ENCODE measurements around the gene HOXB4.
A peak's percentile ranks its signal among the peaks of the same experiment; 100 is the strongest.

HOXB4 gene

DNA sequence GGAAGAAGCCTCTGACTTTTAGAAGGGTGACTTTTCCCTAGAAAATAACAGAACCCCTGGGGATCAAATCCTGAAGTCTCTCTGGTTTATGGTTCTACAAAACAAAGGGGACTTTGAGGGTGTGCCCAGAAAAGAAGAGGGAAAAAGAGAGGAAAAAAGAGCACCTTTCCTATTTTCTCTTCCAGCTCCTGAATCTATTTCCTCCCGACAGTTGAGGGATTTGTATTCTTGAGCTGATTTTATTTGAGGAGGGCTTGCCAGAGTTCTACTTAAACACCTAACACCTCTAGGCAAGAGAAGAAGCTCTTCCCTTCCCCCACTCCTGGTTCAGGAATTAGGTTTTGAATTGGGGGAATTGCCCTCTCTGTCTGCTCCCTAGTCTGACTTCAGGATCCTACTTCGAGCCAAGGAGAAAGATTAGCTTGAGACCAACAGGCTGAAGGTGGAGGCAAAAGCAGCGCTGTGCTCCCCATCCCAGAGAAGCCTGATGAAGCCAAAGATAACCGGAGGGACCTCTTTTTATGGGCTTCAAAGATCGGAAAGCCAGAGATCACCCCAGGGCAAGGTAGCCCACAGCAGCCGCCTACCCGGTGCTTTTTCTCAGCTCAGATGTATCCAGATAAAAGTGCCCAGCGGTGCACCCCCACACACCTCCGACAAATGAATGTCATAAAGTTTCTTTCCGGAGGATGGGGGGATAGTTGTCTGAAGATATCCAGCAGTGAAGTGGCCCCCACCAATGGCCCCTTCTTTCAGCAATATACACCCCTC lies 11.1 kb upstream of the HOXB4 start:
- no peak for DNase-seq

DNA sequence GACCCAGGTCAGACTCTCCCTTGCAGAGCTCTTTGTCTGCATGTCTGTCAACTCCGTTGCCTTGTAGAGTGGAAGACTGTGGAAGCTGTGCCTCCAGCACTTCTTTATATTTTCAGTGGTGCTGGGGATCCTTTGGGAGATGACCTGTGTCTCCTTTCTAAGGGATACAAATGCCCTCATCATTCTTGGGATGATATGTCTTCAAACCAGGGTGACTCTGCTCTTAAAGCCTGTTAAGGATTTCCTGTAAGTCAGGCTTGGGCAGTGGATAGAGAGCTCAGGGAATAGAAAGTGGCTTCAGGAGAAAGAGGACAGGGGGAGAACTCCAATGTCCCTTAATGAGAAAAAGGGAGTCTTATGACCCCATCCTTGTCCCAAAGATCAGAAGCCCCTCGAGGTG lies 10.4 kb upstream of the HOXB4 start:
- no peak for DNase-seq

DNA sequence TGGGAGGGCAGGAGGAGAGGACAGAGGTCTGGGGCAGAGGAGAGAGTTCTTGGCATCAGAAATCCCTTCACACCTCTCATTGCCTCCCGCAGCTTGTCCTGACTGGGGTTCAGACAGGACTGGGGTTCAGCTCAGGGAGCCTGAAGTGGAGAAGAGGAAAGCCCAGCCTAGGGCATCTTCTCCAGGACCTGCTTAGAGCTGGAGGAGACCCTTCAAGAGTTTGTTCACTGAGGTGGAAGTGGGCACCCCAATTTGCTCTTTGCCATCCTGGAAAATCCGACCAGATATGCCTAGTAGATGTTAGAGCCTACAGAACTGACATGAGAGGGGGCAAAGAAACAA lies 9.9 kb upstream of the HOXB4 start:
- DNase-seq, result no peak

DNA sequence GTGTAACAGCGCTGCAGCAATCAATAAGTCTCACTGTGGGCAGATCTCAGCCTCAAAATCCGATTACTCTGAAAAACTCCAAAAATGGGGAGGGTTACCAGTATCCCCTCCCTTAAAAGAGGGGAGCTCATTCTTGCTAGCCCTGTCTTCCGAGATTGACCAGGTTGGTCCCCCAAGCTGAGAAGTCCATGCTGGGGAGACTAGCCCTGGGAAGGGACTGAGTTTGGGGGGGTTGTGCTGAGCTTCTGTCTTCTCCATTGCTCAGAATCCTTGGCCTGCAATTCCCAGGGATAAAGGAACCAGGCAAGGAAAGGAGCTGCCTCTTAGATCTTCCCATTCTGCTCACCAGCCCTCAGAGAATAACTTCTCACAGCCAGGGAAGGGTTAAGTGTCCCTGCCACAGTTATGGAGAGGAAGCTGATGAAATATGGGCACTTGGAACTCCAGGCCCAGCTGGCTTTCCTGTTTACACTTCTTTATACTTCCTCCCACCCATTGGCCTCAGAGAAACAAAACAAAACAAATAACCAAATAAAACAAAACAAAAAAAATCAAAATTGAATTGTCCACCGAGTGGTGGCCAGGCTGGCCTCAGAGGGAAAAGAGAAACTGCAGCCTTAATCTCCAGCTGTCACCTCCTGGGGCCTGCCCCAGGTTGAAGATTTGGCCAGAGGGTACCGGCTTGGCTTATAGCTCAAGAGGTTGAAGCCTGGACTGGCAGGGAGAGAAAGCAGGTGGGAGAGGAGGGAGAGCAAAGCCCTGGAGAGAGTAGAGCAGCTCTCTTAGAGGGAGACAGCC lies 9.3 kb upstream of the HOXB4 start:
- DNase-seq, result no peak

DNA sequence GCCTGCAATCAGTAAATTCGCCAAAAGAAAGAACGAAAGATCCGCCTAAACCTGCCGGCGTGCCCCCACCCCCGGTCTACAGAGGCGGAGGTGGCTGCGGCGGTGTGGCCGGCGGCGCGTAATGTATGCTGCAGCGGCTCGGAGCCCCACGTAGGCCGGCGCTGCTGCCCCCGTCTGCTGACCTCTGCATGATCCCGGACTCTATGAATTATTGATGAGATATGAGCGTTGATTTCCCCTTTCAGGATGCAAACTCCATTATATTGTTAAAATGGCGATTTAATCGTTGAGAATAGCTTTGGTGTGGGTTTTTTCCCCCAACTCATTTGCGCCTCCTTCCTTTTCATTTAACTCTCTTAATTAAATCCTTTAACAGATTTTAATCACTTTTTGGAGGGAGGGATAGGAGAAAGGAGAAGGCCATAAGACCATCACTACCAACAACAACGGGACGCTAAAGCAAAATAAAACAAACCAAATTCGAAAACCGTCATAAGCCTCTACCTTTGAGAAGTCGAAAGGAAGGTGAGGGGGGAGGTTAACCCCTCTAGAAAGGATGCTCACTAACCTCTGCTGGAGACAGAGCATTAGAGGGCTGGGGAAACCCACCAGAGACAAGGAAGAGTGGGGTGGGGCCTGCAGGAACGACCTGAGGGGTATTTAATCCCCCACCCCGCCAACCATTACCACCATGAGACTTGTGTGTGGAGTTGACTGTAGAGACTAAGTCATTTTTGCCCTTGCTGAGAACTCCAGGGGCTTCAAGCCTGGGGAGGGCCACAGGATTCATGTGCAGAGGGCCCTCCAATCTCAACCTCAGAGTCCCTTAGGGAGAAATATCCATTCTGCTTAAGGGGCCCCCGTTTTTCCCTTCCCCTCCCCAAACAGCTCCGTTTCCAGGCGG lies 8.5 kb upstream of the HOXB4 start:
- peak in 1 of 2 donors; percentile 49 for DNase-seq

DNA sequence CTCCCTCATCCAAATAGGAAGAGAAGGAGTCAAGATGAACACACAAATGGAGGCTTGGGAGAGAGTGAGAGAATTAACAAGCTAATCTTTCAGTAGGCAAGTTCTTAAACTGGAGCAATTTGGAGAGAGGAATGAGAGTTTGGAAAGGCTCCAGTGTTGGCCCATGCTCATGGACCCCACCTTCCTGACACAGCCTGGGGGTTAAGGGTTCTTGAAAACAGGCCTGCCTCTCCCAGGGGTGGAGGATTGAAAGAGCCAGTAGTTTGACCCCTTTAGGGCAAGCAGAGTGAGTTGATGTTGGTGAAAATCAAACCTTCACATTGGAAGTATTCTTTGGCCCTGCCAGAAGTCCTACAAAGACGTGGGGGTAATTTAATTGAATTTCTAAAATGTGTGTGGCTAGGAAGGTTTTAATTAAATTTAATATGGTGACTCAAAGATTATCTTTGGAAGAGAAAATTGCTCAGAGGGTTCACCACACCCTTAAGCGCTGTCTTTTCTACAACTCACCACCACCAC lies 6.1 kb upstream of the HOXB4 start:
- no peak for DNase-seq

DNA sequence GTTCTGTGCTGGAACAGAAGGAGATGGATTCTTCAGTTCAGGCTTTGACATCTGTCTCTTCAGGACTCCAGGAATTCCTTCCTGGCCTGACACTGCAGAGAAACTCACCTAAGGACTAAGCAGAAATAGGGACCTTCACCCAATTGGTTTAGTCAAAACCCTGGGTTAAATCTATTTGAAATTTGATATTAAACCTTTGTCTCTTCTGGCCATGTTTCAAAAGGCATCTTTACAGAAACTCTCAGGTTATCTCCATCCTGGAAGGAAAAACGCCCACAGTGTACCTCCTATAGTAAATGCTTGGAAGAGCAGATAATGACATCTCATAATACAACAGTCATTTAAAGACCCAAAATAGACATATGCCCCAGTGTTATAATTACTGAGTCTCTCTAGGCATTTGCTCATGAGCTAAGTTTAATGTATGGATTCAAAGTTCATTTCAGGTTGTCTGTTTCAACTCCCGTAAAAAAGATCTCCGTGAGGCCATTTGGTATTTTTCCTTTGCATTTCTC lies 5.6 kb upstream of the HOXB4 start:
- DNase-seq, result no peak

DNA sequence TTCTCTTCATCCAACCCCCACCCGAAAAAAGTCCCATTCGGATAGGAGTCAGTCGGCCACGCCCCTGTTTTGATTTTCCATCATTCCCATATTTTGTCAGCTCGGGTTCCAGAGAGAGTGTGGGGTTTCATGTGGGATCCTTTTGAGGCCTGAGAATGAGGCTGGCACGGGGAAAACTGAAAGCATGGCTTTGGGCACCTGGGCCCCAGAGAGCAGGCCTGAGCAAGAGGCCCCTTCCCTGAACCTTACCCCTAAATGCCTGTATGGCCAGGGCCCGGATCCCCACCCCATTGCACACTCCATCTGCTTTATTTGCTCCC lies 4.6 kb upstream of the HOXB4 start:
- no peak for DNase-seq

DNA sequence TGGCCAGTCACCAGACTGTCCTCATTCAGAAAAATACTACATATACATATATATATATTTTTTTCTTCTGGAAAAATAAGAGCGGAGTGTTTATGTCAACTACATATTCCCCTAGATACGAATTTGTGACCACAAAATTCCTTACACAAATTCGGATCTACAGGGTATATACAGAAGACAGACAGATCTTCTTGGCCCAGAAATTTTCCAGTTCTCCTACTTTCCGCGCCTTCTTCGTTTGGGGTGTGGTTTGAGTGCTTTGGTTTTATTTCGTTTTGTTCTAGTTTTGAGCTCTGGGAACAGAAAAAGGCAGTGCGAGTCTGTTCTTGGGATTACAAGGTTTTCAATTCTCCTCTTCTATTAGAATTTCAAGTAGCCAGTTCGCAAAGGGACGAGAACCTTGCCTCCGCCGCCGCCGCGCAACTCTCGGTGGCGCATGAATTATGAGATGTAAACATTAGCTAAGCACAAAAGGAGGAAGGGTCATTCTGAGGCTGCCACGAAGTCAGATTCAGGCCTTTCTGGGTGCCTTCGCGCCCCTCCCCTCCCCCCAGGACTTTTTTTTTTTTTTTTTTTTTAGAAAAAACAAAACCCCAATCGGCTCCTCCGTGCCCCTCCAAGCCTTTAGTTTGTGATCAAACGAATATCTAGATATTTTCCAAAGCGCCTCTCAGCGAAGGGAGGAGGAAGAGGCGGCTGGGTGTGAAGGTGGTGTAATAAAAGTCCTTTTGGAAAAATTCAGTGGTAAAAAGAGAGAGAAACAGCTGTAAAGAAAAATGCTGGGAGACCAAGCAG lies 1.8 kb upstream of the HOXB4 start:
- DNase-seq, result no peak

DNA sequence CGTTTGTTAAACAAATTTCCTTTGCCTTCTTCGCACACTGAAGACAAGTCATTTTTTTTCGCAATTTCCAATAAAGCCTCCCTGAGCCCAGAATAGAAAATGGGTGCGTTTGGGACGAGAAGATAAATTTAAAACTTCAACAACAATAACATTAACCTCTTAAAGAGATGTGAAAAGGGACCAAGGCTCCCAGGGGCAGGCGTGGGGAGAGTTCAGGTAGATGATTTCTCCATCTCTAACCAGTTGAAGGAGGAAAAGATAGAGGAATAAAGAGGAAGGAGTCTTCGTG lies 1.3 kb upstream of the HOXB4 start:
- no peak for DNase-seq

DNA sequence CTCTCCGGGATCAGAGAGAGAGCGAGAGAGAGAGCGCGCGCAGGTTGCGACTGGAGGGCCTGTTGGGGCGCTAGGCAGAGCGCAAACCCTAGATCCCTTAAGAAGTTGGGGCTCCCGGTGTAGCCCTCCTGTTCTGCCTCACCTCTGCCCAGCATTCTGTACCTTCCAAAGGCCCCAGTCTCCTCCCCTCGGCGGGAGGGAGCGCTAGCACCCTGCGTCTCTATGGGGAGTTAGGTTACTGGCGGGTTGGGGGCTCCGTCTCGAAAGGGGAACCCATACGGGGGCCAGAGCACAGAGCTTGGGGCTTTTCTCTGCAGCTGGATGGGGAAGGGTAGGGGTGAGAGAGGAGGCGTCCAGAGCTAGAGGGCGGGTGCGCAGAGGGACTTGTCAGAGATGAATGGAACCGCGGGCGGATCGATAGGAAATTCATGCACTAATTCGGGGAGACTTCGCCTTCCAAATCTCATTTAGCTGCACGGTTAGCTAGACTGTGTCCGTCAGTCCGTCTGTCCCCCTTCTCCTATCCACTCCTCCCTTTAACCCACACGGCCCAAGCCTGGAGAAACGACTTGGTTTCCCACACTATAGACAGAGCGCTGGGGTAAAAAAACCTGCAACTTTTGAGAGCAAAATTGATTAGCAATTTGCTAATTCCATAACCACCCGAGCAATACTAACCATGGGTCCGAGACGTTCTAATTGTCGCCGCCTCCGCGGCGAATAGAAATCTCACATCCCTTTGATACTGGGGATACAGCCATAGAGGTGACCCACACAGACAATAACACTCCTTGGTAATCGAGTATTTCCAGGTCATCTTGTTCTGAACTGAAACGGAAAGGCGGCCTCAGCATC lies 693 bp upstream of the HOXB4 start:
- DNase-seq, result no peak

DNA sequence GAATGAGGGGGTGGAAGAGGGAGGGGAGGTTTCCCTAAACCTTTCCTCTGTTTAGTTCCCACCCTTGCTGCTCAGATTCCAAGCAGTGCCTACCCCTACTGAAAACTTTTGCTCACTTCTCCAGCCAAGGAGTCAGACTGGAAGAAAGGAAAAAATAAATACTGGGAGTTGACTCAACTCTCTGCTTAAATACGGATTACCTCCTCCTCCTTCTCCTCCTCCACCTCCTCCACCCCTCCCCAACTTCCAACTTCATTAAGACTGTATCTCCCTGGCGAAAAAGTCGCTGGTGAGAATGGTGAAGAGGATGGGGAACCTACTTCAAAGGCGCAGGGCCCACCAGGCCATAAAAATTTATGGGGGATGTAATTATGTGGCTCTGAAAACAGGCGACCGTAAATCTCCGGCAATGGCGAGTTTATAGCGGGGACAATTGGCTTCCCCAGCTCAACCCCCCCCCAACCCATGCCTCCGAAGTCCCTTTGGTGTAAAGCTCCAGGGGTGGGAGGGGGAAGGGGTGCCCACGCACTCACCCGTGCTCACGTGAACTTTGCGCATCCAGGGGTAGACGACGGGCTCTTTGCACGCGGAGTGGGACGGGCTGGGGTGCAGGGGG lies 712 bp downstream of the HOXB4 start:
- DNase-seq, result no peak

DNA sequence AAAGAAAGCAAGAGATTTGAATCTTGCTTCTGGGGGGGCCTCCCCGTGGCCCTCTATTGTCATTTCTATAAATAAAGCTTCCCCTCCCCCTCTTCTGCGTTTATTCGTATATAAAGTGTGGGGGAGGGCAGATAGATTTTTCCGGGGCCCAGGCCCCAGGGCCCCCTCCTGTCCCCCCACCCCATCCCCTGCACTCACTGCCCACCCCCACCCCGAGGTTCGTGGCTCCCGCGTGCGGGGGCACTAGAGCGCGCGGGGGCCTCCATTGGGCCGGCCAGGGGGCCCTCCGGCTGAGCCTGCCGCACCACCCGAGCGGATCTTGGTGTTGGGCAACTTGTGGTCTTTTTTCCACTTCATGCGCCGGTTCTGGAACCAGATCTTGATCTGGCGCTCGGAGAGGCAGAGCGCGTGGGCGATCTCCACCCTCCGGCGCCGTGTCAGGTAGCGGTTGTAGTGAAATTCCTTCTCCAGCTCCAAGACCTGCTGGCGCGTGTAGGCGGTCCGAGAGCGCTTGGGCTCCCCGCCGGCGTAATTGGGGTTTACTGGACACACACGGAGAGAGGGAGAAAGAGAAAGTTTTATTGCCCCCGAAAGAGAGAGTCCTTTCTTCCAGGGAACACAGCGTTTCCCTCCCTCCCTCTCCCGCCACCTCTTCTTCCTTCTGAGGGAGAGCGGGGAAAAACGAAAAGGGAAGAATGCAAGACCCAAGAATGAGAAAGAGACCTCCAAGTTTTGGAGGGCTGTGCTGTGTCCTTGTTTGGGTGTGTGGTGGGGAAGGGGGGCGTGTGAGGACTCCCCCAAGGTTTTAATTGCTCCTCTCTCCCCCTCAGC lies 1.5 kb downstream of the HOXB4 start:
- DNase-seq, result peak in 1 of 2 donors; percentile 37

DNA sequence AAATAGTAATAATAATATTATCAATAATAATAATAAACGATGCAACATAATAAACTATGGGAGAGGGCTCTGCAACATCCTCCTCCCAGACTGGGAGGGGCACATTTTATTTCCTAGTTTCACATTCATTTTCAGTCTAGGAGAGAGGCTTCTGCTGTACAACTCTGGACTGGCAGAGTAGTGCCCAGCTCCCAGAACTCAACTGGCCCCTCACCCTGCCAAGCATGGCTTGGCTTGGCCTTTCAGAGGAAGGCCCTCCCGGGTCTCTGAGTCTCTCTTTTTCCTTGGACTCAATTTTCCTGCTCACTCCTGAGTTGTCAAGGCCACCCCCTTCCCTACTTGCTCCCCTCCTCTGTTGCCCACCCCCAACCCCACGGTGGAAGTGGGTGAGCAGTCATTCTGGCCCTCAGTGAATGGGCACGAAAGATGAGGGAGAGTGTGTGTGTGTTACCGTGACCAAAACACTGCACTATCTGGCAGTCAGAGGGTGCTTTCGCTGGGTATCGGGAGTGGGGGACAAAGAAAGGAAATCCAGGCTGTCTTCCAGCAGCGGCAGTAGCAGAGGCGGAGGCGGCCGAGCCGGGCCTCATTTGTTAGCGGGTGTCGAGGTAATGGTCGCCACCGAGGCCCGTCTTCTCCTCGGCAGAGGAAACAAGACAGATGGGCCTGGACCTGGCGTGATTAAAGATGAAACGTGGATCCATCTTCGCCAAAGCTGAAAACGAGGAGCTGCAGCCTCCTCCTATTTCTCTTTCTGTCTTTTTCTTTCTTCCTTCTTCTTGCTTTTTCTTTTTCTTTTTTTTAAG lies 2.3 kb downstream of the HOXB4 start:
- no peak for DNase-seq

DNA sequence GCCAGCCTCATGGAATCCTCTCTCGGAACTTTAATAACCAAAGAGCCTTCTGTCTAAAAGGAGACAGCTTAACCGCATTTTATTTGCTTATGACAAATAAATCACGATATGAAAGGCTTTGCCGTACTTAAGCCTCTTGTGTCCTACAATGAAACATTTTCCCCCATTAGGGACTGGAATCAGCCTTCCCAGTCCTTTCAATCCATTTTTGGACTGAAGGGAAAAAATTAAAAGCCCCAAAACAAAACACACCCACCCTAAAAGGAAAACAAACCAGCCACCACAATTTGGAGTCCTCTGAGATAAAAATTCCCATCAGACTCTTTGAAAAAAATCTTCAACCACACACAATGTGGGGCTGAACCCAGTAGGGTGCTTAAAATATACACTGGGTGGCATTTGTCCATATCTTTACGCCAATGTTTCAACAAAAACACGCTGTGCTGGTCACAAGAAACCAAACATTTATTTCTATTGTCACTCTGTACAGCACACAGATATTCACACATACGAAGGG lies 3.0 kb downstream of the HOXB4 start:
- no peak for DNase-seq

DNA sequence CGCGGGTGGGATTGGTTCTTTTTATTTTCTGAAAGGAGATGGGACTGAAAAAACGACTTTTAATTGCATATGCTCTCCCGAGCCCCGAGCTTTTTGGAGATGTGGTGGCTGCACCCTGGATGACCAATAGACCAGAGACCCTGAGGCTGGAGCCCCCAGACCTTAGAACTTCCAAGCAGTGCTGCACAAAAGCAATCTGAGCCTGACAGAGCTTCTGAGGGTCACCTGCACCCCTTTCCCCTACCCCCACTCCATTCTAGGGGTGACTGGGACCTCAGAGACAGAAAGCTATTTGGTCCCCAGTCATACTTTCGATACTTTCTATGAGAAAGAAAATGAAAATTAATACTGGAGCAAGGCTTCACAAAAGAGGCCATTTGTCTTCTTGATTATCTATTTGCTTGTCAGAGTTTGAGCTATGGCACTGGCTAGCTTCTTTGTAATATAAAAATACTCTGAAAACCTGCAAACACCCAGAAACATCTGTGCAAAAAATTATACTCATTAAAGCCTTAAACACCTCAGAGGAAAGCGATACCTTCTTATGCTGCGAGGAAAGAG lies 3.6 kb downstream of the HOXB4 start:
- no peak for DNase-seq

DNA sequence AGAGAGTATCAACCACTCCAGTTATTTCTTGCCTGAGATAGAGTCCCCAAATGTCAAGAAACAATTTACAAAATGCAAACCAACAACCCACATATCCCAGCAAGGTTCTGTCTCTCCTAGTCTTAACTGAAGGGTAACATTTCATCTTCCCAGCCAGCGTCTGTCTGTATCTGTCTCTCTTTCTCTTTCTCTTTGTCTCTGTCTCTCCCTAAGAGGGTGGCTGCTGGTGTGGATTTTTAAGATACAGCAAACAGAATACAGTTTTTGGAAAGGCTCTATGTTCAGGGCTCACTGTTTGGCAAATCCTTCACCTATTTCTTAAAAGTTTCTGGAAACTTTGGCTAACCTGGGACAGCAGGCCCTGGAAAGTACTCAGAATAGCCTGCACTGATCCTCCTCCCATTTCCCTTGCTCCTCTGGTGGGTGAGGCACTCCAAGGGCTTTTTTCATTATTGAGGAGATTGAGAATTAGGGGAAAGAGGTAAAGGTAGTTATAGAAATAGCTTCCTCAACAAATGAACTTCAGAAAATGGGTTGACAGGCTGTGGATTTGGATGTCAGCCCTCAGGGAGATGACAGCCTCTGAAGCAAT lies 6.2 kb downstream of the HOXB4 start:
- no peak for DNase-seq
